Lung microvascular endothelial cell (primary cell): Measurements from ENCODE around the gene MCTP1. TPM values are rescaled to one million over a fixed set of nuclear protein-coding genes. Genes with fewer than 3 reads are reported as not detected.
"Not testable (repeated sequence)": the region's sequence is repeated elsewhere in the genome, so short reads cannot be mapped to it uniquely, and the experiment has no call there.

Source experiments
- DNase-seq, 2 donors: peaks; one replicate each; pipeline versions ENCODE4 v3.0.0 to v3.0.0-alpha.2; 2010; ENCODE audit warnings: low read depth in 2 of 2
- total RNA-seq: library from RNA; depleted of rRNA; stranded (reverse); fragments of >200 nt; gene quantifications from 2 replicates; pipeline ENCODE4 v1.2.1, GENCODE V29; 2014

Gene MCTP1
- total RNA-seq, 1 donor from 2014 or later: 55.8 TPM

DNA sequence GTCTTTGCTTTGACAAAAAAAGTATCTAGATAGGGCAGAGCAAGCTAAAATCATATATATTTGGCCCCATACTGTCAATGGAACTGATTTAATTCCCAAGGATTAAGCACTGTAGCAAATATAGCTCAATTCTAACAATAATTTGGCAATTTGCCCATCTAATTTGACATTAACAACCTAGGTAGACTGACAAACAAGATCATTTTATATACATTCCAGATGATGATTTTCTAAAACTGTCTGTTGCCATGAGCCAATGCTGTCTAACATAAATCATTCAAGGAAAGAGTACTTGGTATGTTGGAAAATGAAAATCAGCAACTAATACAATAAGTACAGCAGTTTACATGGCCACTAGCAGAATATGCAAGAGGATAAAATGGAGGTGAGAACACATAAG is 32.1 kb downstream of the MCTP1 start:
- no peak for DNase-seq

DNA sequence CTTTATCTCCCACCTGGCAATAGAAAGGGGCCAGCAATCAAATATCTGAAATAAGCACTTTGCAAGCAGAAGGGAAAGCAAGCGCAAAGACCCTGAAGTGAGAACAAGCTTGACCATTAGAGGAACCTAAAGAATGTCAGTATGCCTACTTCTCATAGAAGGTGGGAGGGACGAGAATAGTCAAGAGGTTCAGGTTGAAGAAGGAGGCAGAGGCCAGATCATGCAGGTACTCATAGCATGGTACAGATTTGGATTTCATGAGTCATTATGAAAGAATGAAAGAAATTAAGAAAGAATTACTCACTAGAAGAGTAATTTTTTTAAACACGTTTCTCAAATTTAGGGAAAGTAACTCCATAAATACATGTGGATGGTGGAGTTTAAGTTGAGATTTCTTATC is 33.7 kb downstream of the MCTP1 start:
- no peak for DNase-seq

DNA sequence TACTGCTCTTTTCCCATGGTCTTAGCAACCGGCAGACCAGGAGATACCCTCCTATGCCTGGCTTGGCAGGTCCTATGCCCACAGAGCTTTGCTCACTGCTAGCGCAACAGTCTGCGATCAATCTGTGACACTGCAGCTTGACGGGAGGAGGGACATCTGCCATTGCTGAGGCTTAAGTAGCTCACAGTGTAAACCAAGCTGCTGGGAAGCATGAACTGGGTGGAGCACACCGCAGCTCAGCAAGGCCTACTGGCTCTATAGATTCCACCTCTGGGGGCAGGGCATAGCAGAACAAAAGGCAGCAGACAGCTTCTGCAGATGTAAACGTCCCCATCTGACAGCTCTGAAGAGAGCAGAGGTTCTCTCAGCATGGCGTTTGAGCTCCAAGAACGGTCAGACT is 40.4 kb downstream of the MCTP1 start:
- no peak for DNase-seq

DNA sequence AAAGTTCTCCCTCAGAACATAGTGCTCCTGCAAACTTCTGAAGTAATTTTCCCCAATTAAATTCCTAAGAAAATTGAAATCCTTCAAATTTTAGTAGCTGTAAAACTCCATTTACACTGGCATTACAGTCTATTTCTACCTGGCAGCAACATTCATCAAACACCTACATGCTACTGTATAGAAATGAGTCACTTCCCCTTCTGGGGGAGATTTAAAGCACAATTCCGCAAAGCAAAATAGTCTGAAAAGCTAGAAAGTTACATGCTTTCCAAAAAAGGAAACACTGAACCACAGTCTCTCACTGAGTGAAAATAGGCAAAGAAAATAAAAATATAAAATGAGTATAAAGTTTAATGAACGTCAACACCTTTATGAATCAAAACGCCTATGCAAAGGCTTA is 43.3 kb downstream of the MCTP1 start:
- no peak for DNase-seq

DNA sequence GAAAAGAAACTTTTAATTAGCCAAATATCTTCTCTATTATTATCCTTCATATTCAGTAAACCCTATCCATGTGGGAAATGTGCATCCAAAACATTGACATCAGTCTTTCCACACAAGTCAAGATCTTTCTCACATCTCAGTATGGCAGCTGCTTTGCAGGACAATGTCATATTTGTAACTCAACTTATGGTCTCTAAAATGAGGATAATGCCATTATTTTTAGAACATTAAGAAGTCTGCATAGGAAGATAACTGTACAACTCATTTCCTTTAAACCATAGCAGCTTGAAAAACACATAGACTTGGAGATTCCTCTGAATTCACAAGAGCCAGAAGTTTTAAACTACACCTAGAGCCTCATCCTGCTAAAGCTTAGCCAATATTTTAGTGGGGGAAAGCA is 43.7 kb downstream of the MCTP1 start:
- DNase-seq: no peak

DNA sequence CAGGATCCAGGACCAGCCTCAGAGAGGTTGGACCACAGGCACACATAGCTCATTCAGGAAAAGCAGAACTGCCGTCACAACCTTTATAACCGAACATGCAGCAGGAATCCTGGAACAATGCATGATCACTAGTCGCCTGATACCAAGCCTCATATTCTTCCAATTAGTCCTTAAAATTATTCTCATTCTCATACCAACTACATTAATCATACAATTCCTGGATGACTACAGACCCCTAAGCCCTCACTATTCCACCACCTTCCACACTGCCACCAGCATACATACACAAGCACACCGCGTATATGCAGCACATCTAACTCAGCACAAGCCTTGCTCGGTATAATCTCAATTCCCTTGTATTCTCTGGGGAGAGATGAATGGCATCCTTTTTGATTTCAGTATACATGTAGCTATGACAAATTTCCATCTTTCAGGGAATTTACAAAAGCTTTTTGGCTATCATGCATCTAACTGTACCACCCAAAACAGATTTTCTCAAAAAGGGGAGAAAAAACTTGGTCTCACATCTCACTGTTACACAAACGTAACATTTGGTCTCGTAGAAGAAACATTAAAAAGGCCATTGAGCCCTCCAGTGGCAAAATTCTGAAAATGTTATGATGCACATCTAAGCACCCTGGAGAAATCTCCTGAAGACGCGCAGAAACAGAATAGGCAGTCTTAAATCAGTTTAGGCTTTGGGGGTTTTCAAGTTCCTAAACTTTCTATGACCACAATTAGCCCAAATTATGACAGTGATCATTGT is 46.2 kb downstream of the MCTP1 start:
- peak; percentile 4 to 20 for DNase-seq

DNA sequence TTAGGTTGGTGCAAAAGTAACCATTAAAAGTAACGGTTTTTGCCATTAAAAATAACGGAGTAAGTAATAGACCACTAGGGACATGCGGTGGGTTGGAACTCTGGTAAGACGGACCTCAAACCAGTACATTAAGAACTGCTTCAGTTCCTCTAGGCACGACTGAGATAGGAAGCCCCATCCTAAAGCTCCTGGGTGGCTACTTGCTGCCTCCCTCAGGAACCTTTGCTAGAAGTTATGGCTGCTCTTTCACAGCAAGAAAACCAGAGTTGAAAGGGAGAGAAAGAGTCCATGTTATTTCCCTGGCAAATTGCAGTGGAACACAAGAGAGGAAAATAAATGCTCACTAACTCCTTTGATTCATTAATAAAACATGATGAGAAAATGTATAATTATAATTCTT is 47.6 kb downstream of the MCTP1 start:
- no peak for DNase-seq

DNA sequence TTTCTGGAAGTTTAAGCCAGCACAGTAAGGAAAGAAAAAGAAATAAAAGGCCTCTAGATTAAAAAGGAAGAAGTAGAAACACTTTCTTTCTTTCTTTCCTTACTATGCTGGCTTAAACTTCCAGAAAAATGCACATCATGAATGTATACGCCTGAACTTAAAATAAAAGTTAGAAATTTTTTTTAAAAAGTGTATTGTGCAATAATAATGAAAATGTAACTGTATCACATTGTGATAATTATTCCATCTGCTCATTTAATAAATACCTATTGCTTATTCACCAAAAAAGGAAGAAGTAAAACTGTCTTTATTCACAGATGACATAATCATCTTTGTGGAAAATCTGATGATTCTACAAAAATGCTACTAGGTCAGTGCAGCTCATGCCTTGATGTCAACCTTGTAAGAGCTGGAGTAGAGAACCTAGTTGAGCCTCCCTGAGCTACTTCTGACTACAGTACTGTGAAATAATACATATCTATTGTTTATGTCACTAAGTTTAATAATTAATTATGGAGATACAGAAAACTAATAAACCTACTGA is 49.4 kb downstream of the MCTP1 start:
- DNase-seq: no peak

DNA sequence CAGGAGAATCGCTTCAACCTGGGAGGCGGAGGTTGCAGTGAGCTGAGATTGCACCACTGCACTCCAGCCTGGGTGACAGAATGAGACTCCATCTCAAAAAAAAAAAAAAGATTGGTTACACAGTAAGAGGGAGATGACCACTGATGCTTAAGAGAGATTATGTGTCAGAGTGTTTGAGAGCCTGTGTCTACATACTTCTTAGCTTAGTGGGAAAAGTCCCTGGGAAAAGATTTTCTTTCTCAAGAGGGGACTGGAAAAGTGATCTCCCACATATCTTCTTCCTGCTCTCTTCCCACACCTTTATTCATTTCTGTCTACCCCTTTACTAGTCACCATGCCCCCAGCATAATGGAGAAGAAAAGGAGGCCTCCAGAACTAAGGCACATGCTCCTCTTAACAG is 55.2 kb downstream of the MCTP1 start:
- DNase-seq: no peak

DNA sequence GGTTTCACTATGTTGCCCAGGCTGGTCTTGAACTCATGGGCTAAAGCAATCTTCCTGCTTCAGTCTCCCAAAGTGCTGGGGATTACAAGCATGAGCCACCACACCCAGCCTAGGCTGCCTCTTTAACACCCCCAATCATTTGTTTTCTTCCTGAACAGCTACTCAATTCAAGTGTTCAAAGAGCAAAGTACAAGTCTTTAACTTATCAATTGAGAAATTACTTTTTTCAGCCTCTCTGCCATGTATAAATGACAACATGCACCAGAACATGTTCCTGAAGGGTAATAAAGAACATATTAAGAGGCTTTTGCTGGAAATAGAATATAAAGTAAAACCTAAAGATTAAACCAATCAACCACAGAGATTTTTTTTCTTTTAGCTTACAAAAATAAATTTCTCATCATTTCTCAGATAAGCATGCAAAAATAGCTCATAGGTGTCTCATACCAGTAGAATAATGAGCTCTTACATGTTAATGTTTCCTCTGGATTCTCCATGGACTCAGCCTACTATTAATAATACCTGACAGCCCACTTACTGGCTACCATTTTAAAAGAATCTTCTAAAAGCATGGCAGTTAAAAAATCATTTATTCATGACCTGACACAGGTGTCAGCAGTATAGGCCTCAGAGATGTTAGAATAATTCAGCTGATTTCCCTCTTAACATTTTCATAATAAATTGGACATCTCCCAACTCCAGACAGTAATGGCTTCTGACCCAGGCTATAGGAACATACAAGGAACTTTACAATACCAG is 60.0 kb downstream of the MCTP1 start:
- no peak for DNase-seq

DNA sequence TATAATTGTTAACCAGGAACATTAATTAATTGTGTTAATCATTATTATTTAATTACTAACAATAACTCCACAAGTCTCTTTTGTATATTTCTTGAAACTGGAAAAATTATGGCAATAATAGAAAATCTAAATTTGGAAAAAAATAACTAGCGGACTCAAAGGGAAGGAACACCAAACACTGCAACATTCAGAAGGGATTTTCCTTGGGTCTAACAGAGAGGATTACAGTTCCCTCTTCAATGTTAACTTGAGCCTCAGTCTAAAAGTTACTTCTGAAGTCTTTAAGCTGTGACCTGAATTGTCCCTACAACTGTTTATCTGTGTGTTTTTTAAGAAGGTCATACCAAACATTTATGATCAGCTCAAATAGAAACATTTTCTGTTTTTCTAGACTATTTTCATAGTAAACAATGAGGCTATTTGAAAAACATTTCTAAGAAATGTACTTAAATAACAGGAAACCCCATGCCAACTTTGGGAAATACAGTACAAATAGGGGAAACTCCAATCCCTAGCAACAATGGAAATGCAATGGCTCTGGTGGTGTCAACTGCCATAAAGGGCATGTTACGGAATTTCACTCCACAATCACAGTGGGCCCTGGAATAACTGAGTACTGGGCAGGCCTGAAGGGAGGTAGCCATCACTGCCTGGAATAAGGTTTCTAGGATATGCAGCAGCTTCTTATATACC is 61.2 kb downstream of the MCTP1 start:
- peak in 1 of 2 donors; percentile 8 for DNase-seq

DNA sequence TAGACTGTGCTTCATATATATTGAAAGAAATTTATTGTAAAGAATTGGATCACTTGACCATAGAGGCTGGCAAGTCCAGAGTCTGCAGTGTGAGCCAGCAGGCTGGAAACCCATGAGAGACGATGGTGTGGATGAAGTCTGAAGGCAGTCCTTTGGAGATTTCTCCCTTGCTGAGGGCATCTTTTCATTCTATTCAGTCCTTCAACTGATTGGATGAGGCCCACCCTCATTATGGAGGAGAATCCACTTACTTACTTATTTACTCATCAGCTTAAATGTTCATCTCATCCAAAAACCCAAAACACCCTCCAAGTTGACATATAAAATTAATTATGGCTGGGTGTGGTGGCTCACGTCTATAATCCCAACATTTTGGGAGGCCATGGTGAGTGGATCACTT is 62.1 kb downstream of the MCTP1 start:
- no peak for DNase-seq

DNA sequence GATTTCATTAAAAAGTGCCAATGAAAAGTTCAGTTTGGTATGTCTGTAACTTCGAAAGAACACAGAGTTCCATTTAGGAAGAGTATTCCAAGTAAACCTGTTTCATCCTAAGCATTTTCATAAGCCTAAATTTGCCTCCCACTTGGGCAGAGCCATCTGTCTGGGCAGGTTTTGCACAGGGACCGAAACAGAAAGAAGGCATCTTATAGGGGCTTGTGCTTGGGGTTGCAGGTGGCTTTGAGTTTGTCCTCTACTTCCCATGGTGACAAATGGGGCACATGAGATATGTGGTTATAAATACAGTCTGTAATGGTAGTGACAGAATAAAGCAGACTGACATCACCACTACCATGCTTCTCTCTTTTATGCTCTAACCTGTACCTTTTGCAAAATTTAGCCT is 63.7 kb downstream of the MCTP1 start:
- no peak for DNase-seq

DNA sequence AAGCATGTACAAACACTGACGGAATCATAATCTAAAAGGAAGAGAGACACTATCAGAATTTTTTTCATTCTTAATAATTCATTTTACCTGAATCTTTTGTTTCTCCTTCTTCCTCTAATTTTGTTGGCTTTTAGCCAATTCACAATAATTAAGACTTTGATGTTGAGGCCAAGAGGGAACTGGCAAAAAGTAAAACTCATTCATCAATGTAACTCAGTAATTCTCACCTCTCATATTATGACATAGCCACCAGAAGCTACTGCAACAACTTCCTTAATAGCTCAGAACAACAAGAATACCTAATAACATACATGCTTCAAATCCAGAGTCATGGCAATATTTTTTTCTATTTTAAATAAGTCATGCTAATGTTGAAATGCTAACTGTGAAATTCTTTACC is 64.5 kb downstream of the MCTP1 start:
- DNase-seq: no peak

DNA sequence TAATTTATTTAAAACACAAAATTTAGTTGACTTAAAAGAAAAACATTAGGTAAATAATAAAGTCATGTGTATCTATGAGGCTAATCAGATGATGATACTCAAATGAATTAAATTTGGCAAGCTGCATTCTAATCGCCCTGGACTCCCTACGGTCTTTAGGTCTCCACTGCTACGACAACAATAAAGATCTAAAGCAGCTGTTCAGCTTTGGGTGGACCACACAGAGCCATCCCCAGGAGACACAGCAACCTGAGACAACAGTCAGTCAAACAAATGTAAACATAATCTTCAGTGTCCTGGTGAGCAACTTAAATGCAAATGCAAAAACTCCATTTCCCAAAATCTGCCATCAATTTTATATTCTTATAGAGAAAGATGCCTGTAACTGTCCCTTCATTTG is 65.5 kb downstream of the MCTP1 start:
- no peak for DNase-seq

DNA sequence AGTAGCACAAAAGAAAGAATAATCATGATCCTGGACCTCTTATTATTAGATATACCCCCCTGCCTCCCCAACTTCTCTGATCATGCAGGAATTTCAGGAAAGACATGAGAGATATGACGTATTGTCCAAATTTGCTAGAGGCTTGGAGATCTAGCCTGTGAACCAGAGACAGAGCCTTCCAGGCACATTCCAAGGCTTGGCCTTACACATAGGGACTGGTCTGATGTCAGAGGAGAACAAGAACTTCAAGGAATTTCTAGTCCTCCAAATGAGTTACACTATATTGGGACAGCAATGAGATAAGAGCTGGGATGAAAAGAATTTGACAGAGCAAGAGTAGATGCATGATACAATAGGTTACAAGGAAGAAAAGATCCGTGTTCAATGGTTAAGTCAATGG is 67.0 kb downstream of the MCTP1 start:
- DNase-seq: no peak

DNA sequence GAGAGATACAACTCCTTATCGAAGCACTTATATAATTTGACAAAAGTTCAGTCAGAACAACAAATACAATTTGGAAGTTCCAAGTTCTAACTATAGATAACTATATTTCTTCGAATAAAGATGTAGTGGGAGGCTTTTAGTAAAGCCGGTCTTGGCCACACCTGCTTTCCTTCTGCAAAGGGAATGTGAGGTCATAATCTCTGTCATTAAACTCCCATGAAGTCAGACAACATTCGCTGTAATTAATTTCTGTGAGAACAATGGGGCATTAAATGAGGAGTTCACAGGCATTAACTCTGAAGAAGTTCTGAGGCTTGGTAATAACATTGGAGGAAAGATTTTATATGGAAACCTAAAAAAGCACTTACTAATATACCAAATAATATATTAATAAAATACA is 67.5 kb downstream of the MCTP1 start:
- no peak for DNase-seq

DNA sequence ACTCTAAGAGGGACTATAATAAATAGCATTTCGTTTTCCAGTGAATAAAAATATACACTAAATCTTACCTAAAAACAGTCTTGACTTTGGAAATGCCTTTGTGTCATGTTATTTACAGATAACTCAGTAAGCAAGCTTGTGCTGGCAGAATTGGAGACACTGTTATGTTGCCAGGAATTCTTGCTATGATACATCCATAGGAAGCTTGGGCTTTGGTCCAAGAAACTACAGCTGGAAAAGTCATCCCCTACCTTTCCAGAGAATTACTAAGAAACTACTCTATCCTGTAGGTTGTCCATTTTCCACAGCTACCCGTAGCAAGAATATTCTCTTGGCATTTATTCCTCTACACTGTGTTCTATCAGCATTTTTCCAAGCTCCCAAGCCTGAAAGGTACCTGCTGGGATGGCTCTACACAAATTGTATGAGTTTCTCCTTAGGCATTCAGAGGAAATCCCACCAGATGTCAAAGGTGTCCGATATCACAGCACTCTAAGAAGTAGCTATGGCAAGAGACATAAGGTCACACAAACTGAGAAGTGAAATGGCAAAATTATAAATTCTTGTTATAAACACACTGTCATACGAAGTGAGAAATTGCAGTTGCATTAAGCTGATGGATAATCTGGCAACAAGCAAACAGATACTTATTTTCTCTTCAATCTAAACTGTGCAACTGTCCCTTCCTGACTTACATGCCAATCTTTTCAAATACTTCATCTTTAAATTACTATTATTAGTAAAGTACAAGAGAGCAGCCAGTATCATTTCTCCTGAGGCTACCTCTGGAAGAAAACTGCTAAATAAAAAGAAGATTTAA is 68.5 kb downstream of the MCTP1 start:
- peak in 1 of 2 donors; percentile 7 for DNase-seq

DNA sequence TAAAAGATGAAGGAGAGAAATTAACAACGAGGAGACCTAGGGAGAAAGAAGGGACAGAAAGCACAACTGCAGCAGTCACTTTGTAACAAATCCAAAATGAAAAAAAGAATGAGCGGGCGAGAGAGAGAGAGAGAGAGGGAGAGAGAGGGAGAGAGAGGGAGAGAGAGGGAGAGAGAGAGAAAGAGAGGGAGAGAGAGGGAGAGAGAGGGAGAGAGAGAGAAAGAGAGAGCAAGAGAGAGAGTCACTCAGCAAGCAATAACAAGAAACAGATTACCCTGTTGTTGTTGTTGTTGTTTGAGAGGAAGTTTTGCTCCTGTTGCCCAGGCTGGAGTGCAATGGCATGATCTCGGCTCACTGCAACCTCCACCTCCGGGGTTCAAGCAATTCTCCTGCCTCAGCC is 77.1 kb downstream of the MCTP1 start:
- DNase-seq: not testable (repeated sequence)

DNA sequence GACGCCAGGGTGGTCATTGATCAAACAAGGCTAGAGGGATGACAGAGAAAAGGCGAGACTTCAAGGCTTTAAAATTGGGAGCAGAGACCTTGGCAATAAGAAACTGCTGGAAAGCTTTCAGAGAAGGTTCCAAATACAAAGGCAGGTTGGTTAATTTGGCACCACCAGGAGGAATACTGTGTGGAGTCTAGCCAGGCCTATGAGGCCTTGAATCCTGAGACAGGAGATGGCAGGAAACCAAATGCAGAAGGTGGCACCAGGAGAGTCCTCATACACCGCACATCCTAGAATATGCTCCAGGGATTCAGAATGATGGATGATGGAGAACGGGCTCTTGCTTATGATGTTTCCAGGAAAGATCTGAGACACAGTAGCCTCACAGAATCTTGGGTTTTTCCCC is 90.0 kb downstream of the MCTP1 start:
- no peak for DNase-seq

DNA sequence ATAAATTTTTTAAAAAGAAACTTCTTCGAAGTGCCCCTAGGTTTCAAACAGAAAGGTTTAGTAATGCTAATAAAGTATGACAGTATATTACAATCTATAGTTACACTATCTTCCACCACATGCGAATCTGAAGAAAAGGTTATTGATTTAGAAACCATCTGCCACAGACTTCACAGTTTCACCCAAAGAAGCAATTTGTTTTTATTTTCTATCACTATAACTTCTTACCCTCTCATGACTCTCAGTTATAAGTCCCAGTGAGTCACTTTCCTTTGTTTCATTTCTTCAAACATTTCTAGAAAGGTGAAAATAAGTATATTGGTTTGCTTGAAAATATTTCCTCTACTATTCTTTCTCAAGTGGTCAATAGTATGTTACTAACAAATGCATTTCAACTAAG is 93.6 kb downstream of the MCTP1 start:
- no peak for DNase-seq
